Globus pallidus (tissue), 1 donor: Measurements from ENCODE around the gene CDKN1C.
"Not testable (repeated sequence)": the region's sequence is repeated elsewhere in the genome, so short reads cannot be mapped to it uniquely, and the experiment has no call there.

Experiments
- DNase-seq: peaks from one replicate; pipeline ENCODE4 v3.0.0-alpha.2; 2015; ENCODE audit warnings: low spot score

Gene CDKN1C

GRCh38 chr11:2909133-2909902, 23.7 kb upstream of the CDKN1C start:
- no peak for DNase-seq

- no peak for DNase-seq
These were observed 22.6 kb upstream of the CDKN1C start for GRCh38 chr11:2908130-2908529.

GRCh38 chr11:2905299-2905698, 19.7 kb upstream of the CDKN1C start:
- not testable (repeated sequence) for DNase-seq

DNA sequence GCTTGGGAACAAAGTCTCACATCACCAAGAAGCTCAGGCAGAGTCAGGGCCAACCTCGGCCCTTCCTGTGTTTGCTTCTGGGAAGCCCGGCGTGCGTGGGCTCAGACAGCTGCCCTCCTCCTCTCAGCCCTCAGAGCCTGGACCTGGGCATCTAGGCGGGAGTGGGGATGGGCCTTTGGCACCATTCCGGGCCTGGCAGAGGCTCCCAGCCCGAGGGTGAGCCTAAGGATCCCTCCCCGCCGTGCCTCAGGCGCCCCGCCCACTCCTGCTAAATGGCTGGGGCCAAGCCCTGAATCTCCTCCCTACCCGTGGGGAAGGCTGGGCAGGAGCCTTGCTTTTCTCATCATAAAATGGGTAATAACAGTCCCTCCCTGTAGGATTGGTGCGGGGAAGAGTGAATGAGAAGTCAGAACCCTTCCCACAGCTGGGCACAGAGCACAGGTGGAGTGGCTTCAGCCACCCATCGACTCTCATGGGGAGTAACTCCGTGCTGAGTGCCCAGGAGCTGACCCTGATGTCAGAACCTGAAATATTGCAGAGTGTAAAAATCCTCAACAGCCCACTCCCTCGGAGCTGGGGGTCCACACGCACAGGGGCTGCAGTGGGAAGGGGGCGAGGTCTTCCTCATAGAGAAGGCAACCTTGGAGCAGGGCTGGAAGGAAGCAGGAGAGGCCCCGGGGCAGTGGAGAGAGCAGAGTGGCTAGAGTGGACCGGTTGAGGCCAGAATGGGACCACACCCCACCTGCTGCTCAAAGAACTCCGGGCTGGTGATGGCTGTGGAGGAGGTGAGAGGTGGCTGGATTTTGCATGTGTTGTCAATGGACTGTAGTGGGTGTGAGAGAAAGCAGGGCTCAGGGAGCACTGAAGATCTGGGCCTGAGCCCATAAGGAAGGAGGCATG, 18.8 kb upstream of the CDKN1C start:
- no peak for DNase-seq

- DNase-seq: no peak
These were observed 18.1 kb upstream of the CDKN1C start for GRCh38 chr11:2903672-2904011.

DNA sequence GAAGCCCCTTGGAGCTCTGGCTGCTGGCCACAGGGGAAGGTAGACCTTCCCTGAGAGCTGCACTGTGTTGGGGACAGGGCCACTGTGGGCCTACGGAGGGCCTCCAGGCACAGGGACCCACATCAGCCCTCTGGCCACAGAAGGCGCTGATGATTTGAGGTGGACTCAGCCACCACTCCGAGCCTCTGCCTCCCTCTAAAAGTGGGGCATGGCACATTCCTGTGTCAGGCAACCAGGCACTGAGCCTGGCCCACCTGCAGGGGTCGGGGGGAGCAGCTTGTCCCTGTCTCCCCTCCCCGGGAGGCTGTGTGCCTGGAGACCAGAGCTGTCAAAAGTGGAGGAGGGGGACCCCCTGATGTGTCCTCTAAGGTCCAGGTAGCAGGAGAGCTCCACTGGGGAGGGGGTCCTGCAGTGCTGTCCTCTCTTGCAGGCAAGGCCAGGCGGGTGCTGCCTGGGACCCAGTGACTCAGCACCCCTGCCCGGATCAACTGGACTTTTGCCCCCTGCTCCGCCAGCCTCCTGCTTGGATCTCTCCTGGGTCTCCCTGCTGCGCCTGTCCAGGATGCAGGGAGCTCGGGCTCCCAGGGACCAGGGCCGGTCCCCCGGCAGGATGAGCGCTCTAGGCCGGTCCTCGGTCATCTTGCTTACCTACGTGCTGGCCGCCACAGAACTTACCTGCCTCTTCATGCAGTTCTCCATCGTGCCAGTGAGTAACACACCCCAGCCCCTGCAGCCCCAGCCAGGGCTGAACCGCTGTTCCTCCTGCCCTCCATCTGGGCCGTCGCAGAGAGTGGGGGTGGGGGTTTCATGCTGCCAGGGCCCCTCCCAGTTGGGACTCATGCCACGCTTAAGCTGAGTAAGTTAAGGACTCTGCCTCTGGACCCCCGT, 17.5 kb upstream of the CDKN1C start:
- no peak for DNase-seq

DNA sequence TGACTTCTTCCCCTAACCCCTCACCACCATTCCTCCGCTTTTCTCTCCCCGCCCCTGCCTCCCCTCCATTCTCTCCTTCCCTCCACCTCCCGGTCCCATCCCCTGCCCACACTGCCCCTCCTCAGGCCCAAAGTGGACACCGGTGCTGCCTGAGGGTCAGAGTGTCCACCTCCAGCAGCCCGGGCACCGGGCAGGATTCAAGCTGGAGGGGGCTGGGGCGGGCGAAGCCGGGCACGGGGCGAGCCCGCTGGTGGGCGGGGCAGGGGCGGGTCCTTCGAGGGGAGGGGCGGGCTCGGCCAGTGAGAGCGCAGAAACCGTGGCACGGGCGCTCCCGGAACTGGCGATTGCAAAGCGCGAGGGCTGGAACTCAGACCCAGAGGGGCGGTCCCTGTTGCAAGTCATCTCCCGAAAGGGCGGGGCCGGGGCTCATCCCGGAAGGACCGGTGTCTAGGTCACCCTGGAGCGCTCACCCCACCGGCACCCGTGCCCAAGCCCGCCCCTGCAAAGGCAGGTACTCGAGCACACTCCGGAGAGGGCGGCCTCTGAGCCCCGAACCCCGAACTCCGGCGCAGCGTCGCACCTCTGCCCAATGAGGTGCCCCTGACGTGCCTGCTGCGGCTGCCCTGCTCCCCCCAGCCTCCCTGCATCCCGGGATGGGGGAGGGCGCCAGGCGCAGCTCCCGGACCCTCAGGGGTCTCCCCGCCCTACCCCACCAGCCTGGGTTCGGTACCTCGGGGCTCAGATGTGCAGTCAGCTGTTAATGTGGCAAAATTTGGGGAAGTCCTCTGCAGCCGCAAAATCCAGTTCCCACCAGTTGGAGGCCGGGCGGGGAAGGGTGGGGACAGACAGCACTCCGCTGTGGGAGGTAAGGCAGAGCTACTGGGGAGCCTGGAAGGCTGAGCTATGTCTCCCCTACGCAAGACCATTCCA, 16.5 kb upstream of the CDKN1C start:
- DNase-seq: peak; percentile 64

GRCh38 chr11:2901196-2901796, 15.7 kb upstream of the CDKN1C start:
- no peak for DNase-seq

DNA sequence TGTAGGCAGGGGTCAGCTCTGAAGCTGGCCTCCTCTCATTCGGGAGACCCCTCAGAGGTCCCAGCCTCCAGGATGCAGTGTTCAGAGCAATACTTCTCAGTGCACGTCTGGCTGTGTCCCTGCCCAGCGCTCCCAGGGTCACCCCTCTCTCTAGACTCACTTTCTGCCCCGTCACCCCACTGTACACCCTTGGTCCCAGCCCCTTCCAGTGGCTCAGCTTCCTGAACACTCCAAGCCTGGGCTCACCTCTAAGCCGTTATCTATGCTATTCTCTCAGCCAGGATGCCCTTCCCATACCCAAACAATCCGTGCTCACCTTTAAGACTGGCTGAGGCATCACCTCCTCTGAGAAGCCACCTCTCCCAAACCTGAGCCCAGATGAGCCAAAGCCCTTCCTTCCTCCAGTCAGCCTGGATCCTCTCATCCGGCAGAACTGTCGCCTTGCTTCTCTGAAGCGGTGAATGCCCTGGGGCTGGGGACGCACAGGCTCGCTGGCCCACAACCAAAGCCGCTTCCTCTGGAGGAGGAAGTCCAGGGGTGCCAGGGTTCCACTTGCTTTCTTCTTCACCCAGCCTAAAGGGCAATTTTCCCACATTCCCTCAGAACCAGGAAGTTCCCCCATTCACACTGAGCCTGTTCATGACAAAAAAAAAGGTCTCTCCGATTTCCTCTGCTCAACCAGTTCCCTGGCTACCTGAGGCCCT, 13.7 kb upstream of the CDKN1C start:
- no peak for DNase-seq

- no peak for DNase-seq
These were observed 12.9 kb upstream of the CDKN1C start for GRCh38 chr11:2898366-2899079.

DNA sequence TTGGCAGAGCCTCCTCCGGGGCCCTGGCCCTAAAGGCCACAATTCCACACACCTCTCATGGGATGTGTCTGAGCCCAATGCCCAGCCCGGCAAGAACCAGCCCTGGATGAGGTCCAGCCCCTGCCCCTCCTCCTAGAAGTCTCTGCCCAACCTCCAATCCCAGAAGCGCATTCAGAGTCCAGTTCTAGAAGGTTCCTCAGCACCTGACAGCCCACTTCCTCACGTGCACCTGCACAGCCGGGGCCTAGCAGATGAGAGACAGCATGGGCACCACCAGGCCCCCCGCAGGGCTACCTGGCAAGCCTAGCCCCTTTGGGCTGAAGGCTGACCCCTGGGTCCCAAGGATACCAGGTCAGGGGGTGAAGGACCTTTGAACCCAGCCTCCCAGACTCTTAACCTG, 11.5 kb upstream of the CDKN1C start:
- no peak for DNase-seq

DNA sequence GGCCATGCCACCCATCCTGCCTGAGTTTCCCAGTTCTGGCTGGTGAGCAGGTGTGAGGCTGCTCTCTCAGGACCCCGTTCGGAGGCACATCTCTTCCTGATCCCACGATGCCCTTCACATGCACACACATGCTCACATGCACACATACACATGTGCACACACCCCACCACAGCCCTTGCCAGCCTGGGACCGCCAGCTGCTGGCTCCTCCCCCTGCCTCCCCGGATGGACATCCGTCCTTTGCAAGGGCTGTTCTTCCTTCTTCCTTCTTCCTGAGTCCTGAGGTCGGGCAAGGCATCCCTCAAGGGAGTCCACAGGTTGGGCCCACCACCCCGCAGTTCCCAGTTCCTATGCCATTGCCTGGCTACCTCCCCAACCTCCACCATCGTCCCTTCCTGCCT, 10.5 kb upstream of the CDKN1C start:
- DNase-seq: no peak

- DNase-seq: no peak
These were observed 8.4 kb upstream of the CDKN1C start for GRCh38 chr11:2893935-2894334.

DNA sequence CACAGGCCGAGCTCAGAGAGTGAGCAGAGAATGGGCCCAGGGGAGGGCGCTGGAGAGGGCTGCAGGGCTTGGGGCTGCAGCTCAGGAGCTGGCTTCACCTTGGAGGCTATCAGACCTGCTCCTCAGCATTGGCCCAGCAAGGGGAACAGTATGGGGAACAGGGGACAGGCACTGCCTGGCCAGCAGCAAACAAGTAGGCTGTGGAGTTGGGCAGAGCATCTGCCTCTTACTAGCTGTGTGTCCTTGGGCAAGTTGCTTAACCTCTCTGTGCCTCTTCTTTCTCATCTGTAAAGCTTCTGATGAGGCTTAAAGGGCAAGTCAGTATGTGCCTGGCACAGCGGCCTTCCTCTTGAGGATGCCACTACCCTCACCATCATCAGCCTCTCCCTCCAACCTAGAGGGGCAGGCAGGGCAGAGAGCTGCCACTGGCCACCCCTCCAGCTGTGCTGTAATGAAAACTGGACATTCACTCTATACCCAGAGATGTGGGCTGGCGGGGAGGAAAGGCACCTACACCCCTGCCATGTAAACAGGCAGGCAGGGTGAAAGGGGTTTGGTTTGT, 7.5 kb upstream of the CDKN1C start:
- no peak for DNase-seq

DNA sequence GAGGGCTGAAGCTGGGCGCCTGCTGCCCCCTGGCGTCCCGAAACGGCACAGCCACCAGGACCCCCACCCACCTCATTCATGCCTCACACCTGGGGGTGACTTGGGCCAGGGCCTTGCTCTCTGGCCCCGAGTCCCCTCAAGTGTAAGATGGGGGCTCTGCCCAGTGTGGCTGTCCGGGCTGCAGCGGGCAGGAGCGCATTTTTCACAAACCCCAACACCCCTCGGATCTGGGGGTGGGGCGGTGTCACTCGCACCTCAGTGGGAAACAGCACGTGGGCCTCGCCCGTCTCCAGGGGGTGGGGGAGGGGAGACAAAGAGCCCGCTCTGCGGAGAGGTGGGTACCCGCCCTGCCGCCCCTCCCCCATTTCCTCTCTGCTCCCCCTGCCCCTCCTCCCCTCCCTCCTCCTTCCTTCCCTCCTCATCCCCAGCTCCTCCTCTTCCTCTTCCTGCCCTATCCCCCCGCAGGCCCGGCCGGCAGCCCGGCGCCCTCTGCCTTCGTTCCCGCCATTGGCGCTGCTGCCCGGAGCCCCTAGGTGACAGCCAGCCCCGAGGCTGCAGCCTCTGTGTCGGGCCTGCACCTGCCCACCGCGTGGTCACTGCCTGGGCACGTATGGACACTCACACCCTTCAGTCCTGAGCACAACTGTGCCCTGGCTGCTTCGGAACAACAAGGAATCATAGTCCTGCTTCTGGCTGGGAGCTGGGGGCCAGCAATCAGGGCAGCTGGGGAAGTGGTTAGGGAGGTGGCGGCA, 6.8 kb upstream of the CDKN1C start:
- no peak for DNase-seq

GRCh38 chr11:2891326-2892214, 6.0 kb upstream of the CDKN1C start:
- DNase-seq: no peak
